NCI-H526 treated with DMSO at 0.1 percent for 48 hours (cell line): ENCODE results near the gene CD1D.
"Not testable (repeated sequence)": the region's sequence is repeated elsewhere in the genome, so short reads cannot be mapped to it uniquely, and the experiment has no call there.

ENCODE experiments used
- DNase-seq: peaks from one replicate; lab custom pipeline; 2025; lab: John Stamatoyannopoulos, UW

The CD1D gene

GRCh38 chr1:158176849-158177699 lies 3.6 kb upstream of the CD1D start:
- not testable (repeated sequence) for DNase-seq

GRCh38 chr1:158177700-158178450 lies 2.8 kb upstream of the CD1D start:
- DNase-seq, result peak; percentile 38

- DNase-seq, result no peak
Measured at GRCh38 chr1:158179301-158180041, 1.2 kb upstream of the CD1D start.

GRCh38 chr1:158181577-158181922 lies 855 bp downstream of the CD1D start:
- DNase-seq, result no peak

GRCh38 chr1:158185770-158186169 lies 5.1 kb downstream of the CD1D start:
- no peak for DNase-seq

GRCh38 chr1:158186180-158186579 lies 5.5 kb downstream of the CD1D start:
- no peak for DNase-seq

GRCh38 chr1:158188611-158189010 lies 7.9 kb downstream of the CD1D start:
- no peak for DNase-seq

GRCh38 chr1:158189624-158190023 lies 8.9 kb downstream of the CD1D start:
- DNase-seq, result no peak

- DNase-seq, result no peak
Measured at GRCh38 chr1:158191299-158191698, 10.6 kb downstream of the CD1D start.

- no peak for DNase-seq
Measured at GRCh38 chr1:158196461-158196860, 15.8 kb downstream of the CD1D start.

GRCh38 chr1:158199849-158200248 lies 19.2 kb downstream of the CD1D start:
- DNase-seq, result no peak

- DNase-seq, result no peak
Measured at GRCh38 chr1:158200527-158200926, 19.8 kb downstream of the CD1D start.

GRCh38 chr1:158203693-158204457 lies 23.2 kb downstream of the CD1D start:
- DNase-seq, result peak; percentile 65

- no peak for DNase-seq
Measured at GRCh38 chr1:158204458-158204827, 23.7 kb downstream of the CD1D start.

GRCh38 chr1:158208586-158209116 lies 28.0 kb downstream of the CD1D start:
- no peak for DNase-seq

- no peak for DNase-seq
Measured at GRCh38 chr1:158212320-158212719, 31.6 kb downstream of the CD1D start.

- DNase-seq, result not testable (repeated sequence)
Measured at GRCh38 chr1:158223445-158223844, 42.8 kb downstream of the CD1D start.

- DNase-seq, result no peak
Measured at GRCh38 chr1:158227904-158228623, 47.4 kb downstream of the CD1D start.
